ENCODE measurements around the gene PTCD2.

Gene PTCD2

GRCh38 chr5:72417333-72418062, 97.3 kb downstream of the PTCD2 start:
- no peak for DNase-seq (ENCODE audit: low spot score)

Measured in left forelimb (tissue), 1 donor.